Skin epidermis (tissue), 12 donors: ENCODE results near the gene DCLK2.

ENCODE experiments used
- H3K27ac ChIP-seq, 21 experiments: fragments of 200-600 bp; sonication (generic) in 11 of 21; one replicate each; pipeline ENCODE4 v1.5.0; 2020; ENCODE audit warnings: mild to moderate bottlenecking in 3 of 21, inconsistent platforms in 2 of 21, moderate library complexity in 2 of 21
- H3K4me3 ChIP-seq, 7 experiments: fragments of 200-600 bp; sonication (generic) in 2 of 7; one replicate each; pipeline ENCODE4 v1.5.0; 2020; ENCODE audit warnings: inconsistent platforms in 2 of 7, mild to moderate bottlenecking in 2 of 7, moderate library complexity in 1 of 7

Gene DCLK2

GRCh38 chr4:150078041-150078578 lies at the start of gene DCLK2:
DCLK2 (plus strand) TSS chr4:150078445; CDS start chr4:150079028, 583 bp downstream.
- Histone ChIP-seq H3K4me3 (peak within 1 kb of the TSS; percentile 41 to 65 (median 54)), H3K27ac (peak within 1 kb of the TSS in 20 of 21 experiments; percentile 1 to 88 (median 76))

- H3K27ac ChIP-seq, result no peak overlapping the region
- H3K4me3 ChIP-seq, result no peak overlapping the region
Observed at GRCh38 chr4:150032541-150032940, 45.7 kb upstream of the DCLK2 start.

- H3K4me3 ChIP-seq, result no peak overlapping the region
- H3K27ac ChIP-seq, result no peak overlapping the region
Observed at GRCh38 chr4:150033081-150033480, 45.2 kb upstream of the DCLK2 start.

- Histone ChIP-seq H3K4me3 (no peak overlapping the region), H3K27ac (no peak overlapping the region)
Observed at GRCh38 chr4:150033901-150034300, 44.3 kb upstream of the DCLK2 start.

GRCh38 chr4:150037251-150037856 lies 40.9 kb upstream of the DCLK2 start:
- Histone ChIP-seq H3K4me3 (no peak overlapping the region), H3K27ac (no peak overlapping the region)

- Histone ChIP-seq H3K4me3 (no peak overlapping the region), H3K27ac (no peak overlapping the region)
Observed at GRCh38 chr4:150038335-150039076, 39.7 kb upstream of the DCLK2 start.

- Histone ChIP-seq H3K27ac (no peak overlapping the region), H3K4me3 (no peak overlapping the region)
Observed at GRCh38 chr4:150039274-150040127, 38.7 kb upstream of the DCLK2 start.

- Histone ChIP-seq H3K4me3 (no peak overlapping the region), H3K27ac (no peak overlapping the region)
Observed at GRCh38 chr4:150044517-150044916, 33.7 kb upstream of the DCLK2 start.

GRCh38 chr4:150045410-150045809 lies 32.8 kb upstream of the DCLK2 start:
- no peak overlapping the region for H3K27ac ChIP-seq
- H3K4me3 ChIP-seq, result no peak overlapping the region

GRCh38 chr4:150046728-150047217 lies 31.5 kb upstream of the DCLK2 start:
- Histone ChIP-seq H3K27ac (no peak overlapping the region), H3K4me3 (no peak overlapping the region)

- H3K27ac ChIP-seq, result no peak overlapping the region
- no peak overlapping the region for H3K4me3 ChIP-seq
Observed at GRCh38 chr4:150047546-150047945, 30.7 kb upstream of the DCLK2 start.

- H3K4me3 ChIP-seq, result no peak overlapping the region
- no peak overlapping the region for H3K27ac ChIP-seq
Observed at GRCh38 chr4:150049682-150050081, 28.6 kb upstream of the DCLK2 start.

- H3K27ac ChIP-seq, result no peak overlapping the region
Observed at GRCh38 chr4:150050566-150050965, 27.7 kb upstream of the DCLK2 start.

GRCh38 chr4:150051111-150051510 lies 27.1 kb upstream of the DCLK2 start:
- Histone ChIP-seq H3K4me3 (no peak overlapping the region), H3K27ac (no peak overlapping the region)

More at GRCh38 chr4:150050566-150050965, 27.7 kb upstream of the DCLK2 start:
- no peak overlapping the region for H3K4me3 ChIP-seq

GRCh38 chr4:150055467-150055866 lies 22.8 kb upstream of the DCLK2 start:
- Histone ChIP-seq H3K4me3 (no peak overlapping the region), H3K27ac (no peak overlapping the region)

GRCh38 chr4:150056569-150056968 lies 21.7 kb upstream of the DCLK2 start:
- Histone ChIP-seq H3K27ac (no peak overlapping the region), H3K4me3 (no peak overlapping the region)

- H3K4me3 ChIP-seq, result no peak overlapping the region
- no peak overlapping the region for H3K27ac ChIP-seq
Observed at GRCh38 chr4:150061086-150061776, 17.0 kb upstream of the DCLK2 start.

GRCh38 chr4:150063128-150063527 lies 15.1 kb upstream of the DCLK2 start:
- H3K4me3 ChIP-seq, result no peak overlapping the region
- no peak overlapping the region for H3K27ac ChIP-seq

- no peak overlapping the region for H3K4me3 ChIP-seq
Observed at GRCh38 chr4:150065740-150066139, 12.5 kb upstream of the DCLK2 start.

GRCh38 chr4:150067859-150068258 lies 10.4 kb upstream of the DCLK2 start:
- Histone ChIP-seq H3K27ac (no peak overlapping the region), H3K4me3 (no peak overlapping the region)

More at GRCh38 chr4:150065740-150066139, 12.5 kb upstream of the DCLK2 start:
- H3K27ac ChIP-seq, result no peak overlapping the region
